DOHH2 (cell line): ENCODE results near the gene DPYSL5.

Source experiments
- EZH2phosphoT487 ChIP-seq: fragments of 200-600 bp; sonication (generic); IDR thresholded peaks from 2 replicates; pipeline ENCODE4 v1.6.1; 2017; ENCODE audit warnings: borderline replicate concordance, mild to moderate bottlenecking, antibody characterized with exemption, low read length, moderate library complexity, mixed read lengths
- TF ChIP-seq, protein P1 (sequence below): fragments of 200-600 bp; sonication (generic); IDR thresholded peaks from one replicate; pipeline ENCODE4 v1.5.1; 2014; ENCODE audit warnings: antibody characterized with exemption, mild to moderate bottlenecking, low read depth, low read length; ENCODE audit not compliant: poor library complexity, severe bottlenecking

- TF ChIP-seq, protein P1, sequence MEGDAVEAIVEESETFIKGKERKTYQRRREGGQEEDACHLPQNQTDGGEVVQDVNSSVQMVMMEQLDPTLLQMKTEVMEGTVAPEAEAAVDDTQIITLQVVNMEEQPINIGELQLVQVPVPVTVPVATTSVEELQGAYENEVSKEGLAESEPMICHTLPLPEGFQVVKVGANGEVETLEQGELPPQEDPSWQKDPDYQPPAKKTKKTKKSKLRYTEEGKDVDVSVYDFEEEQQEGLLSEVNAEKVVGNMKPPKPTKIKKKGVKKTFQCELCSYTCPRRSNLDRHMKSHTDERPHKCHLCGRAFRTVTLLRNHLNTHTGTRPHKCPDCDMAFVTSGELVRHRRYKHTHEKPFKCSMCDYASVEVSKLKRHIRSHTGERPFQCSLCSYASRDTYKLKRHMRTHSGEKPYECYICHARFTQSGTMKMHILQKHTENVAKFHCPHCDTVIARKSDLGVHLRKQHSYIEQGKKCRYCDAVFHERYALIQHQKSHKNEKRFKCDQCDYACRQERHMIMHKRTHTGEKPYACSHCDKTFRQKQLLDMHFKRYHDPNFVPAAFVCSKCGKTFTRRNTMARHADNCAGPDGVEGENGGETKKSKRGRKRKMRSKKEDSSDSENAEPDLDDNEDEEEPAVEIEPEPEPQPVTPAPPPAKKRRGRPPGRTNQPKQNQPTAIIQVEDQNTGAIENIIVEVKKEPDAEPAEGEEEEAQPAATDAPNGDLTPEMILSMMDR: no peak
- no peak for TF ChIP-seq EZH2phosphoT487
Observed at GRCh38 chr2:26948800-26949199, 100.9 kb downstream of the DPYSL5 start.
